GM12878 (cell line): Measurements from ENCODE around the gene ANKHD1. TPM values are rescaled to one million over a fixed set of nuclear protein-coding genes. Genes with fewer than 3 reads are reported as not detected.

Source experiments
- ATAC-seq: fragments of 200-7000 bp; cut with Tn5 transposase; 3 replicates; pipeline ENCODE4 v1.9.1; 2020; ENCODE audit warnings: mild to moderate bottlenecking, moderate library complexity
- BruUV-seq: library from RNA; stranded (reverse); fragments of 400-500 nt; replicated peaks from 2 replicates; lab custom pipeline; 2021; lab: Mats Ljungman, UMichigan
- CTCF ChIA-PET: fragments of 300-600 bp; sonication (Branson Sonifier 250); formaldehyde crosslinking; extraction: SDS; loops from one replicate; lab custom pipeline; 2021; ENCODE audit warnings: inconsistent platforms; lab: Yijun Ruan, JAX
- POLR2A ChIA-PET: fragments of 350-600 bp; formaldehyde crosslinking; extraction: SDS; loops from one replicate; lab custom pipeline; 2021; ENCODE audit warnings: inconsistent platforms; lab: Charles Lee
- RAD21 ChIA-PET: fragments of 300-600 bp; sonication (Branson Sonifier 250); formaldehyde crosslinking; loops from one replicate; lab custom pipeline; 2023; ENCODE audit warnings: antibody characterized with exemption; ENCODE audit not compliant: unreplicated experiment; lab: Charles Lee
- SMC1A ChIA-PET: fragments of 300-600 bp; sonication (Branson Sonifier 250); formaldehyde crosslinking; loops from one replicate; lab custom pipeline; 2023; ENCODE audit not compliant: unreplicated experiment, uncharacterized antibody; lab: Charles Lee
- DNase-seq: peaks from one replicate; pipeline ENCODE4 v3.0.0-alpha.2; 2011; ENCODE audit warnings: low read depth, low spot score
- FAIRE-seq: peaks from 3 replicates; lab custom pipeline; 2011; peaks lifted over from hg19 to GRCh38; lab: Jason Lieb, UNC
- H2AFZ ChIP-seq: 2 replicates; pipeline ENCODE4 v1.6.0; 2011; ENCODE audit warnings: low read depth, low read length, control low read depth; ENCODE audit not compliant: control insufficient read depth
- H3K27ac ChIP-seq: 2 replicates; pipeline ENCODE4 v1.5.1; 2011; ENCODE audit warnings: control low read depth; ENCODE audit not compliant: control insufficient read depth, insufficient read depth
- H3K27me3 ChIP-seq, 2 experiments: replicated peaks in 1 of 2; 2 replicates each; pipeline versions ENCODE4 v1.6.0 to v1.6.1; 2011; ENCODE audit warnings: low read length in 1 of 2; ENCODE audit not compliant: control insufficient read depth in 2 of 2, insufficient read depth in 2 of 2
- H3K36me3 ChIP-seq, 2 experiments: 2 replicates each; pipeline ENCODE4 v1.5.1; 2011; ENCODE audit warnings: low read length in 1 of 2; ENCODE audit not compliant: control insufficient read depth in 2 of 2, insufficient read depth in 2 of 2
- H3K4me1 ChIP-seq: 2 replicates; pipeline ENCODE4 v1.6.1; 2011; ENCODE audit warnings: mild to moderate bottlenecking, low read length, moderate library complexity, mixed read lengths; ENCODE audit not compliant: control insufficient read depth, insufficient read depth
- H3K4me2 ChIP-seq: 2 replicates; pipeline ENCODE4 v1.6.0; 2011; ENCODE audit warnings: control low read depth; ENCODE audit not compliant: control insufficient read depth, insufficient read depth
- H3K4me3 ChIP-seq: fragments of 200-600 bp; sonication (generic); 2 replicates; pipeline ENCODE4 v1.5.1; 2016
- H3K79me2 ChIP-seq: 2 replicates; pipeline ENCODE4 v1.6.0; 2011; ENCODE audit warnings: low read length; ENCODE audit not compliant: control insufficient read depth, insufficient read depth
- H3K9ac ChIP-seq: 2 replicates; pipeline ENCODE4 v1.8.0; 2011; ENCODE audit warnings: low read length, control low read depth, mixed read lengths; ENCODE audit not compliant: control insufficient read depth, insufficient read depth
- H3K9me3 ChIP-seq: replicated peaks from 3 replicates; pipeline ENCODE4 v1.5.1; 2011; ENCODE audit warnings: mild to moderate bottlenecking, low read length; ENCODE audit not compliant: control insufficient read depth, insufficient read depth
- H4K20me1 ChIP-seq: 2 replicates; pipeline ENCODE4 v1.6.0; 2011; ENCODE audit not compliant: control insufficient read depth, insufficient read depth
- GABPA ChIP-seq: IDR thresholded peaks from 2 replicates; pipeline ENCODE4 v1.6.1; 2014; ENCODE audit warnings: antibody characterized with exemption, low read depth, mild to moderate bottlenecking, inconsistent platforms
- JUNB ChIP-seq: IDR thresholded peaks from 2 replicates; pipeline ENCODE4 v1.6.1; 2016; ENCODE audit warnings: antibody characterized with exemption, mild to moderate bottlenecking
- TARDBP ChIP-seq: IDR thresholded peaks from 2 replicates; pipeline ENCODE4 v1.6.1; 2016; ENCODE audit warnings: borderline replicate concordance
- TCF12 ChIP-seq: IDR thresholded peaks from 2 replicates; pipeline ENCODE4 v1.6.1; 2011; ENCODE audit warnings: low read depth, mild to moderate bottlenecking, low read length
- ZNF622 ChIP-seq: fragments of 450-650 bp; IDR thresholded peaks from 2 replicates; pipeline ENCODE4 v1.6.1; 2017; ENCODE audit warnings: mild to moderate bottlenecking, inconsistent platforms
- WGBS: methylation state at CpG from one replicate; pipeline ENCODE4 v1.1.6; 2016; ENCODE audit warnings: low lambda C conversion rate; ENCODE audit not compliant: insufficient replicate concordance, insufficient coverage; ENCODE audit errors: missing lambda C conversion rate; 5-methylcytosine and 5-hydroxymethylcytosine counted together
- in situ Hi-C: fragments of 300-500 bp; cut with MboI; formaldehyde crosslinking; loops from 9 replicates; pipeline ENCODE4 v1.14.3; 2018; ENCODE audit warnings: mixed read lengths
- intact Hi-C: fragments of 100-400 bp; cut with micrococcal nuclease; formaldehyde crosslinking; loops from one replicate; pipeline ENCODE4 v1.14.2; 2022; ENCODE audit not compliant: unreplicated experiment
- polyA plus RNA-seq, 11 experiments: library from polyadenylated mRNA; depleted of rRNA in 4 of 11; unstranded in 6 of 11; stranded (reverse) in 5 of 11; fragments of >200 nt; fragmentation: Nextera tagmentation in 4 of 11; fragmentation: Illumina TruSeq in 1 of 11; extraction: Ambion mirVana in 4 of 11; extraction: Trizol in 1 of 11; gene quantifications; 1 replicate in 1 of 11; 2 replicates in 10 of 11; pipeline versions ENCODE4 v1.2.1 to v1.2.3, GENCODE V29; 2011 to 2016; ENCODE audit warnings: inconsistent platforms in 2 of 11, missing spikeins in 2 of 11, low read depth in 1 of 11
- total RNA-seq, 4 experiments: library from RNA; depleted of rRNA in 3 of 4; stranded (reverse); fragments of >200 nt in 3 of 4; fragmentation: Illumina TruSeq in 1 of 4; extraction: Trizol in 1 of 4; gene quantifications; 2 replicates each; pipeline versions ENCODE4 v1.2.1 to v1.2.3, GENCODE V29; 2013 to 2021
- TF ChIP-seq, protein P1 (sequence below): fragments of 450-650 bp; IDR thresholded peaks from 2 replicates; pipeline ENCODE4 v1.6.1; 2018; ENCODE audit warnings: borderline replicate concordance, mild to moderate bottlenecking; ENCODE audit not compliant: partially characterized antibody

The ANKHD1 gene
- total and polyA plus RNA-seq, 10 of the 15 experiments (the other 5 are each of a cell fraction or from before 2014, with no cell fraction given), result 31.6 to 96.8 (median 74.3) TPM

DNA sequence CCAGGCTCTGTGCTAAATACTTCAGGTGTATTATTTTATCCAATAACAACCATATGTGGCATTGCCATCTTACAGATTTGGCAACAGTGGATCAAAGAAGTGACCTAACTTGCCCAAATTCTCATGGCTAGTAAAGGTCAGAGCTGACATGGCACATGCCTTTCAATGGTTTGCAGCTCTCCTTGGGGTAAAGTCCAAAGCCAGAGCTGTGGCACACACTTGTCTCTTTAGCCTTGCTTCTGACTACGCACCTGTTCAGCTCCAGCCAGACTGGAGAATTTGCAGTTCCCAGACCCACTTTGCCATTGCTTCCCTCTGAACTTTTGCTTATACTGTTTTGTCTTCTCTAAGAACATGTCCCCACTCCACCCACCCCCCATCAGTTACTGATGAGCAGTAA lies 168.9 kb downstream of the ANKHD1 start:
- no peak for FAIRE-seq
- DNase-seq, result no peak
- TF ChIP-seq TCF12 (no peak), JUNB (no peak), GABPA (no peak), TARDBP (no peak), ZNF622 (no peak)
- TF ChIP-seq, protein P1, sequence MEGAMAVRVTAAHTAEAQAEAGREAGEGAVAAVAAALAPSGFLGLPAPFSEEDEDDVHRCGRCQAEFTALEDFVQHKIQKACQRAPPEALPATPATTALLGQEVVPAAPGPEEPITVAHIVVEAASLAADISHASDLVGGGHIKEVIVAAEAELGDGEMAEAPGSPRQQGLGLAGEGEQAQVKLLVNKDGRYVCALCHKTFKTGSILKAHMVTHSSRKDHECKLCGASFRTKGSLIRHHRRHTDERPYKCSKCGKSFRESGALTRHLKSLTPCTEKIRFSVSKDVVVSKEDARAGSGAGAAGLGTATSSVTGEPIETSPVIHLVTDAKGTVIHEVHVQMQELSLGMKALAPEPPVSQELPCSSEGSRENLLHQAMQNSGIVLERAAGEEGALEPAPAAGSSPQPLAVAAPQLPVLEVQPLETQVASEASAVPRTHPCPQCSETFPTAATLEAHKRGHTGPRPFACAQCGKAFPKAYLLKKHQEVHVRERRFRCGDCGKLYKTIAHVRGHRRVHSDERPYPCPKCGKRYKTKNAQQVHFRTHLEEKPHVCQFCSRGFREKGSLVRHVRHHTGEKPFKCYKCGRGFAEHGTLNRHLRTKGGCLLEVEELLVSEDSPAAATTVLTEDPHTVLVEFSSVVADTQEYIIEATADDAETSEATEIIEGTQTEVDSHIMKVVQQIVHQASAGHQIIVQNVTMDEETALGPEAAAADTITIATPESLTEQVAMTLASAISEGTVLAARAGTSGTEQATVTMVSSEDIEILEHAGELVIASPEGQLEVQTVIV, result no peak
- ChIA-PET SMC1A (interaction anchor here (0.7 to 2.5 kb wide), 4 partner anchors 16 to 197 kb away, joined by 3 to 9 read pairs (median 4); partner anchors contain the start of gene EIF4EBP3), CTCF (interaction anchor here (1.3 to 1.8 kb wide), 2 partner anchors 64 to 68 kb away, joined by 4 to 10 read pairs; no protein-coding TSS in a partner anchor), POLR2A (interaction anchor here (0.5 to 3.4 kb wide), 3 partner anchors 12 to 482 kb away, joined by 4 to 22 read pairs (median 7); partner anchors contain the start of gene SRA1), RAD21 (interaction anchor here (1.3 to 2.4 kb wide), 2 partner anchors 13 to 17 kb away, joined by 7 read pairs; partner anchors contain the start of gene SRA1)
- intact Hi-C loops (no loop called here), in situ Hi-C loops (no loop called here)
- no TSS peak for BruUV-seq
- 100% methylated on average over 1 of the region's 1 CpG for WGBS
- peaks cover 27% of the 10 kb centered on the region for H3K79me2 ChIP-seq
- H3K9me3 ChIP-seq, result no peaks in the 10 kb centered on the region
- no peak overlapping the region for H3K4me3 ChIP-seq
- H4K20me1 ChIP-seq, result no peaks in the 10 kb centered on the region
- no peak overlapping the region for H3K9ac ChIP-seq
- peaks cover 41% of the 10 kb centered on the region for H3K4me1 ChIP-seq
- no peak for ATAC-seq
- no peaks in the 10 kb centered on the region for H3K27me3 ChIP-seq
- peaks cover 6 to 8% of the 10 kb centered on the region in 2 experiments; a peak in 3 of 4 replicates for H3K36me3 ChIP-seq
- no peak overlapping the region for H2AFZ ChIP-seq
- H3K4me2 ChIP-seq, result no peak overlapping the region
- H3K27ac ChIP-seq, result no peak overlapping the region
